Left ventricle myocardium inferior (tissue), 1 donor: Measurements from ENCODE around the gene ICOS. TPM values are rescaled to one million over a fixed set of nuclear protein-coding genes. Genes with fewer than 3 reads are reported as not detected.
"Not testable (repeated sequence)": the region's sequence is repeated elsewhere in the genome, so short reads cannot be mapped to it uniquely, and the experiment has no call there.

ENCODE experiments used
- DNase-seq: peaks from one replicate; pipeline ENCODE4 v3.0.0-alpha.2; 2020
- H3K27ac ChIP-seq: fragments of 200-600 bp; replicated peaks from 2 replicates; pipeline ENCODE4 v1.8.0; 2021
- H3K27me3 ChIP-seq: fragments of 200-600 bp; 2 replicates; pipeline ENCODE4 v1.8.0; 2021; ENCODE audit warnings: low read depth
- H3K36me3 ChIP-seq: fragments of 200-600 bp; 2 replicates; pipeline ENCODE4 v1.8.0; 2021
- H3K4me1 ChIP-seq: fragments of 200-600 bp; 2 replicates; pipeline ENCODE4 v1.8.0; 2021
- H3K4me3 ChIP-seq: fragments of 200-600 bp; 2 replicates; pipeline ENCODE4 v1.8.0; 2021; ENCODE audit warnings: mild to moderate bottlenecking, moderate library complexity
- H3K9me3 ChIP-seq: fragments of 200-600 bp; replicated peaks from 2 replicates; pipeline ENCODE4 v1.8.0; 2021
- intact Hi-C: fragments of 100-400 bp; cut with micrococcal nuclease; formaldehyde crosslinking; loops from one replicate; pipeline ENCODE4 v1.11.0; 2022
- total RNA-seq: library from RNA; stranded (reverse); fragmentation: NEBNext Ultra II Directional; extraction: Animal tissue kit (Norgen Biotek cat#: 25700); gene quantifications from one replicate; pipeline ENCODE4 v1.2.1, GENCODE V29; 2021
- TF ChIP-seq, protein P1 (sequence below): fragments of 200-600 bp; IDR thresholded peaks from 2 replicates; pipeline ENCODE4 v1.8.0; 2021; ENCODE audit warnings: antibody characterized with exemption, mild to moderate bottlenecking, borderline replicate concordance
- donor health status: DM: no; HTN: yes; CAD: no; lungs with severe emphysema.

The ICOS gene
- total RNA-seq, 1 donor from 2014 or later = not detected

DNA sequence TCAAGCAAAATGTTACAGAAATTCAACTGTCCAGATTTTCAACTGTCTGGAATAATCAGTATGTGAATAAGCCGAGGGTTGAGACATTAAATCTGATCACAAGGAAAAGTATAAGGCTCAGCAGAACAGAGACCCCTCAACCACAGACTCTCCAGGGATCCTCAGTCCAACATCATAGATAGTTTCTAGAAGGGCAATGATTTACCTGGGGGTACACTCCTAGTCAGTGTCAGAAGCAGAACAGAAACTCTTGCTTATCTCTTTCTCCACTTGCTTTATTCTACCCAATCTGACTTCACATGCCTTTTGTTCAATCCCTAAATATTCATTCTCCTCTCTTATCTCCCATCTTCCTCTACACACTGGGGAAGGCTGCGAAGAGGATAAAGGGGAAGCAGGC lies 36.4 kb downstream of the ICOS start:
- H3K9me3 ChIP-seq = no peaks in the 10 kb centered on the region
- DNase-seq = no peak
- H3K4me1 ChIP-seq = no peaks in the 10 kb centered on the region
- TF ChIP-seq, protein P1, sequence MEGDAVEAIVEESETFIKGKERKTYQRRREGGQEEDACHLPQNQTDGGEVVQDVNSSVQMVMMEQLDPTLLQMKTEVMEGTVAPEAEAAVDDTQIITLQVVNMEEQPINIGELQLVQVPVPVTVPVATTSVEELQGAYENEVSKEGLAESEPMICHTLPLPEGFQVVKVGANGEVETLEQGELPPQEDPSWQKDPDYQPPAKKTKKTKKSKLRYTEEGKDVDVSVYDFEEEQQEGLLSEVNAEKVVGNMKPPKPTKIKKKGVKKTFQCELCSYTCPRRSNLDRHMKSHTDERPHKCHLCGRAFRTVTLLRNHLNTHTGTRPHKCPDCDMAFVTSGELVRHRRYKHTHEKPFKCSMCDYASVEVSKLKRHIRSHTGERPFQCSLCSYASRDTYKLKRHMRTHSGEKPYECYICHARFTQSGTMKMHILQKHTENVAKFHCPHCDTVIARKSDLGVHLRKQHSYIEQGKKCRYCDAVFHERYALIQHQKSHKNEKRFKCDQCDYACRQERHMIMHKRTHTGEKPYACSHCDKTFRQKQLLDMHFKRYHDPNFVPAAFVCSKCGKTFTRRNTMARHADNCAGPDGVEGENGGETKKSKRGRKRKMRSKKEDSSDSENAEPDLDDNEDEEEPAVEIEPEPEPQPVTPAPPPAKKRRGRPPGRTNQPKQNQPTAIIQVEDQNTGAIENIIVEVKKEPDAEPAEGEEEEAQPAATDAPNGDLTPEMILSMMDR = no peak
- no peaks in the 10 kb centered on the region for H3K36me3 ChIP-seq
- no peak overlapping the region for H3K27ac ChIP-seq
- intact Hi-C loops = no loop called here
- peaks cover 13% of the 10 kb centered on the region for H3K27me3 ChIP-seq
- no peak overlapping the region for H3K4me3 ChIP-seq

- no peaks in the 10 kb centered on the region for H3K9me3 ChIP-seq
- no peaks in the 10 kb centered on the region for H3K4me1 ChIP-seq
- intact Hi-C loops = no loop called here
- TF ChIP-seq, protein P1 = no peak
- H3K36me3 ChIP-seq = no peaks in the 10 kb centered on the region
- no peak for DNase-seq
- peaks cover 13% of the 10 kb centered on the region for H3K27me3 ChIP-seq
- no peak overlapping the region for H3K27ac ChIP-seq
- H3K4me3 ChIP-seq = no peak overlapping the region
Observed at GRCh38 chr2:203973676-203974075, 37.1 kb downstream of the ICOS start.

- intact Hi-C loops = no loop called here
- TF ChIP-seq, protein P1 = no peak
- H3K27ac ChIP-seq = no peak overlapping the region
- no peak for DNase-seq
- no peaks in the 10 kb centered on the region for H3K4me1 ChIP-seq
- H3K9me3 ChIP-seq = no peaks in the 10 kb centered on the region
- no peaks in the 10 kb centered on the region for H3K36me3 ChIP-seq
- H3K4me3 ChIP-seq = no peak overlapping the region
- H3K27me3 ChIP-seq = peaks cover 6% of the 10 kb centered on the region
Observed at GRCh38 chr2:203975912-203976311, 39.3 kb downstream of the ICOS start.

DNA sequence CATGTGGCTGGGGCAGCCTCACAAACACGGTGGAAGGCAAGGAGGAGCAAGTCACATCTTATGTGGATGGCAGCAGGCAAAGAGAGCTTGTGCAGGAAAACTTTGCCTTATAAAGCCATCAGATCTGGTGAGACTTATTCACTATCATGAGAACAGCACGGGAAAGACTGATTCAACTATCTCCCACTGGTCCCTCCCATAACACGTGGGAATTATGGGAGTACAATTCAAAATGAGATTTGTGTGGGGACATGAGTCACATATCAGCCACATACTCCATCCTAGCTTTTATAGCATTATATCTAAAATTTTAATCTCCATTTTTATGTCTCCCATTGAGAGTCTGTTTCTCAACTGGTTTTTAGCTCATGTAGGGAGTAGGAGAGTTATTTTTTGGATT lies 45.7 kb downstream of the ICOS start:
- intact Hi-C loops = no loop called here
- no peak for DNase-seq
- H3K4me3 ChIP-seq = no peak overlapping the region
- no peak overlapping the region for H3K27ac ChIP-seq
- peaks cover 4% of the 10 kb centered on the region for H3K27me3 ChIP-seq
- no peaks in the 10 kb centered on the region for H3K9me3 ChIP-seq
- TF ChIP-seq, protein P1 = no peak
- H3K4me1 ChIP-seq = no peaks in the 10 kb centered on the region
- no peaks in the 10 kb centered on the region for H3K36me3 ChIP-seq

- Histone ChIP-seq H3K9me3 (no peaks in the 10 kb centered on the region), H3K27ac (no peak overlapping the region), H3K4me3 (no peak overlapping the region), H3K36me3 (no peaks in the 10 kb centered on the region), H3K27me3 (peaks cover 4% of the 10 kb centered on the region), H3K4me1 (no peaks in the 10 kb centered on the region)
- intact Hi-C loops = no loop called here
- DNase-seq = no peak
- TF ChIP-seq, protein P1 = no peak
Observed at GRCh38 chr2:203983064-203983715, 46.6 kb downstream of the ICOS start.

GRCh38 chr2:203985978-203986377 lies 49.4 kb downstream of the ICOS start:
- H3K36me3 ChIP-seq, intact Hi-C loops, H3K27me3 ChIP-seq, H3K4me1 ChIP-seq, DNase-seq, H3K4me3 ChIP-seq, H3K9me3 ChIP-seq, H3K27ac ChIP-seq: not testable (repeated sequence)
